SU-DHL-6 (cell line): ENCODE measurements around the gene NCKAP5.

ENCODE experiments used
- H2AFZ ChIP-seq: fragments of 200-600 bp; sonication (generic); 2 replicates; pipeline ENCODE4 v1.6.1; 2014; ENCODE audit warnings: low read depth, mild to moderate bottlenecking, moderate library complexity, mixed read lengths, antibody characterized with exemption, low read length; ENCODE audit not compliant: severe bottlenecking
- H3F3A ChIP-seq: fragments of 200-600 bp; shearing (Covaris generic); 2 replicates; pipeline ENCODE4 v1.6.0; 2016; ENCODE audit warnings: antibody characterized with exemption, mild to moderate bottlenecking; ENCODE audit not compliant: insufficient read depth
- H3K27ac ChIP-seq: fragments of 200-600 bp; sonication (generic); 2 replicates; pipeline ENCODE4 v1.5.1; 2016; ENCODE audit warnings: low read depth, mild to moderate bottlenecking, low read length, moderate library complexity, mixed read lengths
- H3K27me3 ChIP-seq: fragments of 200-600 bp; sonication (generic), shearing (Covaris generic); 2 replicates; pipeline ENCODE4 v1.6.0; 2014; ENCODE audit warnings: mild to moderate bottlenecking, low read length
- H3K36me3 ChIP-seq: fragments of 200-600 bp; sonication (generic); 2 replicates; pipeline ENCODE4 v1.6.1; 2014; ENCODE audit warnings: mild to moderate bottlenecking, low read length, mixed read lengths
- H3K4me2 ChIP-seq: fragments of 300-600, 200-600 bp; shearing (Covaris generic), sonication (generic); 2 replicates; pipeline ENCODE4 v1.6.0; 2014; ENCODE audit warnings: low read length, low read depth, mild to moderate bottlenecking; ENCODE audit not compliant: poor library complexity, severe bottlenecking
- H3K4me3 ChIP-seq: fragments of 200-600 bp; sonication (generic); 2 replicates; pipeline ENCODE4 v1.5.1; 2014; ENCODE audit warnings: antibody characterized with exemption, low read length, mild to moderate bottlenecking, mixed read lengths; ENCODE audit not compliant: insufficient read depth, poor library complexity, severe bottlenecking
- H3K79me2 ChIP-seq: fragments of 200-600 bp; sonication (generic); 2 replicates; pipeline ENCODE4 v1.6.1; 2014; ENCODE audit warnings: mild to moderate bottlenecking, low read length, moderate library complexity; ENCODE audit not compliant: insufficient read depth
- H3K9ac ChIP-seq: fragments of 200-600 bp; sonication (generic); 2 replicates; pipeline ENCODE4 v1.7.0; 2014; ENCODE audit warnings: mild to moderate bottlenecking, low read length
- H3K9me2 ChIP-seq: fragments of 200-600 bp; sonication (generic); replicated peaks from 2 replicates; pipeline ENCODE4 v1.6.1; 2014; ENCODE audit warnings: low read length; ENCODE audit not compliant: insufficient read depth
- H3K9me3 ChIP-seq: fragments of 200-600 bp; sonication (generic); 2 replicates; pipeline ENCODE4 v1.6.1; 2014; ENCODE audit warnings: low read length, mixed read lengths; ENCODE audit not compliant: insufficient read depth
- H4K20me1 ChIP-seq: fragments of 200-600 bp; sonication (generic); 2 replicates; pipeline ENCODE4 v1.6.1; 2014; ENCODE audit warnings: low read depth, mild to moderate bottlenecking, antibody characterized with exemption, low read length, moderate library complexity, mixed read lengths
- EZH2phosphoT487 ChIP-seq: fragments of 200-600 bp; sonication (generic), shearing (Covaris generic); conservative IDR thresholded peaks from 2 replicates; pipeline ENCODE4 v1.6.1; 2018; ENCODE audit warnings: mild to moderate bottlenecking, antibody characterized with exemption, low read length, moderate library complexity, mixed read lengths
- TF ChIP-seq, protein P1 (sequence below): fragments of 200-600 bp; sonication (generic); IDR thresholded peaks from one replicate; pipeline ENCODE4 v1.5.1; 2017; ENCODE audit warnings: antibody characterized with exemption, mild to moderate bottlenecking, low read length, moderate library complexity; ENCODE audit not compliant: insufficient read depth, poor library complexity, severe bottlenecking

NCKAP5 gene

DNA sequence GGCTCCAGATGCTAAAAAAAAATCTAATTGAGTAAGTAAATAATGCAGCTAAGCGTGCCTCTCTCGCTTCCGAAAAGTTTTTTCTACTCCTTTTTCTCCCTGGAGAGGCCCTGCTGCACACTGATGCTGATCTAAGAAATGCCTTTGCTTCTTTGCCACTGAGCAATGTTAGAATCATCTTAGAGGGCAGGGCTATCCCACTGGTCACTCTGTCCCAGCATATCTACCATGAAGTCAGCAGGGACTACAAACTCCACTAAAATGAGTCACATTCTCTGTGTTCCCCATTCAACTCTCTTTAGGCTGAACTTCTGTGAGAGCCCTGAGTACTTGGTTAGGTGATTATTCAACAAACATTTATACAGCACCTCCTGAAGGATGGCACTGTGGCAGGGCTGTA lies 770.7 kb downstream of the NCKAP5 start:
- no peaks in the 10 kb centered on the region for H3F3A ChIP-seq
- H2AFZ ChIP-seq, result no peak overlapping the region
- no peak overlapping the region for H3K27ac ChIP-seq
- no peaks in the 10 kb centered on the region for H3K27me3 ChIP-seq
- no peak overlapping the region for H3K4me2 ChIP-seq
- TF ChIP-seq, protein P1, sequence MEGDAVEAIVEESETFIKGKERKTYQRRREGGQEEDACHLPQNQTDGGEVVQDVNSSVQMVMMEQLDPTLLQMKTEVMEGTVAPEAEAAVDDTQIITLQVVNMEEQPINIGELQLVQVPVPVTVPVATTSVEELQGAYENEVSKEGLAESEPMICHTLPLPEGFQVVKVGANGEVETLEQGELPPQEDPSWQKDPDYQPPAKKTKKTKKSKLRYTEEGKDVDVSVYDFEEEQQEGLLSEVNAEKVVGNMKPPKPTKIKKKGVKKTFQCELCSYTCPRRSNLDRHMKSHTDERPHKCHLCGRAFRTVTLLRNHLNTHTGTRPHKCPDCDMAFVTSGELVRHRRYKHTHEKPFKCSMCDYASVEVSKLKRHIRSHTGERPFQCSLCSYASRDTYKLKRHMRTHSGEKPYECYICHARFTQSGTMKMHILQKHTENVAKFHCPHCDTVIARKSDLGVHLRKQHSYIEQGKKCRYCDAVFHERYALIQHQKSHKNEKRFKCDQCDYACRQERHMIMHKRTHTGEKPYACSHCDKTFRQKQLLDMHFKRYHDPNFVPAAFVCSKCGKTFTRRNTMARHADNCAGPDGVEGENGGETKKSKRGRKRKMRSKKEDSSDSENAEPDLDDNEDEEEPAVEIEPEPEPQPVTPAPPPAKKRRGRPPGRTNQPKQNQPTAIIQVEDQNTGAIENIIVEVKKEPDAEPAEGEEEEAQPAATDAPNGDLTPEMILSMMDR, result no peak
- TF ChIP-seq EZH2phosphoT487, result no peak
- no peaks in the 10 kb centered on the region for H3K9me3 ChIP-seq
- no peaks in the 10 kb centered on the region for H4K20me1 ChIP-seq
- no peak overlapping the region for H3K9ac ChIP-seq
- no peak overlapping the region for H3K4me3 ChIP-seq
- no peaks in the 10 kb centered on the region for H3K9me2 ChIP-seq
- H3K79me2 ChIP-seq, result no peaks in the 10 kb centered on the region
- H3K36me3 ChIP-seq, result no peaks in the 10 kb centered on the region

DNA sequence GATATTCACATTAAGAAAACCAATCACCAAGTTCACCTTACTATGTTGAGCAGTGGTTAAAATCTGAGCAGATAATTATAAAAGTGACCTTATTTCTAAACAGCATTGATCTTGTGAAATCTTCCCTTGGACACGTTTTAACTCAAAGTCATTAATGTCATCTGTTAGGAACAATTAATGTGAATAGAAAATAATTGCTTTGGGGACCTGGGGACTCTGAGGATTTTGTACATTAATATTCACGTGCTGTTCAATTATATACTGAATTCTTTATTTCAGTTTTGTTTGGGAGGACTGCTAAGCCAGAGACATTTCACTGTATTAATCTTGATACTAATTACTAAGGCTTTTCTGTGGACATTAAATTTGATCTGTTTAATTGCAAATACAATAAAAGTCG lies 771.2 kb downstream of the NCKAP5 start:
- Histone ChIP-seq H3K79me2 (no peaks in the 10 kb centered on the region), H3K9me3 (no peaks in the 10 kb centered on the region), H3K27me3 (no peaks in the 10 kb centered on the region), H3K4me3 (no peak overlapping the region), H4K20me1 (no peaks in the 10 kb centered on the region), H3K36me3 (no peaks in the 10 kb centered on the region), H3K9me2 (no peaks in the 10 kb centered on the region), H3K27ac (no peak overlapping the region), H2AFZ (no peak overlapping the region), H3F3A (no peaks in the 10 kb centered on the region), H3K4me2 (no peak overlapping the region), H3K9ac (no peak overlapping the region)
- TF ChIP-seq EZH2phosphoT487, result no peak
- TF ChIP-seq, protein P1, result no peak

DNA sequence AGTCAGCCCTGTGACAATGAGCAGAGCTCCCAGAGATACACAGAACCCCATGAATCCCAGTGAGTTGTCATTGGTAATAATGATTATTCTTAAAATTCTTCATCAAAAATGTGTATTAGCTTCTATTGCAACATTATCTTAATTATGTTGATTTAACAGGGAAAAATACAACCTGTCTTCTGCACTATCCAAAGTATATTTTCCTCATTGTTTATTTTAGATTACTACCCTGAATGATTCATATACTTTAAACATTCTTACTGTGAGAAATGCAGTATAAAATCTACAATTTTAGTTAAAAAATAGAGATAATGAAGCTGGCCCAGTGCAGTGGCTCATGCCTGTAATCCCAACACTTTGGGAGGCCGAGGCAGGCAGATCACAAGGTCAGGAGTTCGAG lies 773.0 kb downstream of the NCKAP5 start:
- Histone ChIP-seq H3K27ac (no peak overlapping the region), H3K9ac (no peak overlapping the region), H2AFZ (no peak overlapping the region), H3K27me3 (no peaks in the 10 kb centered on the region), H3K79me2 (no peaks in the 10 kb centered on the region), H3K9me2 (no peaks in the 10 kb centered on the region), H3K9me3 (no peaks in the 10 kb centered on the region), H4K20me1 (no peaks in the 10 kb centered on the region), H3K4me3 (no peak overlapping the region), H3K4me2 (no peak overlapping the region), H3F3A (no peaks in the 10 kb centered on the region), H3K36me3 (no peaks in the 10 kb centered on the region)
- TF ChIP-seq, protein P1, result no peak
- no peak for TF ChIP-seq EZH2phosphoT487

DNA sequence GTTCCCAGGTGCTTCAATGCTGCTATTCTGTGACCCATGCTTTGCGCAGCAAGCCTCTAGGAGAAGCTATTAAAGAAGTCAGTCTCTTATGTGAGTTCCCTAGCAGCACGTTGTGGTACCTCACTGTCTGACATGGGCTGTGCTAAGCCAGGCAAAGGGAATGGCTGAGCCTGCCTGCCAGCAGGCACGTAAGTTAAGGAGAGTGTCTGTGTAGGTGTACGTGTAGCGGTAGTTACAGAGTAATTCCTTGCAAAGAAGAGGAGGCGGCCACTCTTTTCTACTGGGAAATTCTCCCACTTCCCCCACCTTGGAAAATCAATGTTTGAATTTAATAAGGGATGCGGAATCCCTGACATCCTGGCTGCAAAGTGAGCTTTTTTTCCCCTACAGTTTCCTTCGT lies 774.7 kb downstream of the NCKAP5 start:
- H3K36me3 ChIP-seq, result no peaks in the 10 kb centered on the region
- H3K4me2 ChIP-seq, result no peak overlapping the region
- no peaks in the 10 kb centered on the region for H3K27me3 ChIP-seq
- no peaks in the 10 kb centered on the region for H3K9me3 ChIP-seq
- no peak overlapping the region for H3K4me3 ChIP-seq
- H3K9me2 ChIP-seq, result no peaks in the 10 kb centered on the region
- H3F3A ChIP-seq, result no peaks in the 10 kb centered on the region
- no peaks in the 10 kb centered on the region for H3K79me2 ChIP-seq
- TF ChIP-seq, protein P1, result no peak
- no peak for TF ChIP-seq EZH2phosphoT487
- H3K9ac ChIP-seq, result no peak overlapping the region
- no peaks in the 10 kb centered on the region for H4K20me1 ChIP-seq
- H3K27ac ChIP-seq, result no peak overlapping the region
- no peak overlapping the region for H2AFZ ChIP-seq
